Heart right ventricle (tissue), 16 donors: Measurements from ENCODE around the gene FMN2. TPM values are rescaled to one million over a fixed set of nuclear protein-coding genes. Genes with fewer than 3 reads are reported as not detected.

Experiments used
- ATAC-seq, 8 donors: fragments of 200-7000 bp; cut with Tn5 transposase; one replicate each; pipeline ENCODE4 v1.9.1; 2020; ENCODE audit warnings: mild to moderate bottlenecking in 8 of 8, moderate library complexity in 8 of 8, moderate number of reproducible peaks in 1 of 8
- DNase-seq, 2 donors: peaks; one replicate each; pipeline ENCODE4 v3.0.0-alpha.2; 2020
- H3K27ac ChIP-seq, 10 donors: fragments of 200-600 bp; sonication (generic) in 2 of 10; one replicate each; pipeline versions ENCODE4 v1.5.0 to v1.8.0; 2020 to 2022; ENCODE audit warnings: mild to moderate bottlenecking in 3 of 10
- H3K27me3 ChIP-seq, 7 donors: fragments of 200-600 bp; one replicate each; pipeline ENCODE4 v1.8.0; 2021 to 2022; ENCODE audit warnings: mild to moderate bottlenecking in 2 of 7
- H3K36me3 ChIP-seq, 9 donors: fragments of 200-600 bp; sonication (generic) in 1 of 9; one replicate each; pipeline versions ENCODE4 v1.5.0 to v1.8.0; 2020 to 2022; ENCODE audit warnings: mild to moderate bottlenecking in 2 of 9
- H3K4me1 ChIP-seq, 9 donors: fragments of 200-600 bp; sonication (generic) in 1 of 9; one replicate each; pipeline versions ENCODE4 v1.5.0 to v1.8.0; 2020 to 2022; ENCODE audit warnings: mild to moderate bottlenecking in 4 of 9
- H3K4me3 ChIP-seq, 10 donors: fragments of 200-600 bp; sonication (generic) in 2 of 10; one replicate each; pipeline versions ENCODE4 v1.5.0 to v1.8.0; 2020 to 2022; ENCODE audit warnings: mild to moderate bottlenecking in 7 of 10, moderate library complexity in 2 of 10
- H3K9me3 ChIP-seq, 11 donors: fragments of 200-600 bp in 10 of 11; sonication (generic) in 2 of 11; one replicate each; pipeline versions ENCODE4 v1.5.0 to v1.8.0; 2013 to 2022; ENCODE audit warnings: mild to moderate bottlenecking in 2 of 11, control low read depth in 1 of 11, moderate library complexity in 1 of 11
- CTCF ChIP-seq, 9 donors: fragments of 200-600 bp; sonication (generic) in 2 of 9; IDR thresholded peaks; one replicate each; pipeline versions ENCODE4 v1.5.0 to v1.8.0; 2021 to 2022; ENCODE audit warnings: antibody characterized with exemption in 9 of 9, mild to moderate bottlenecking in 5 of 9, moderate library complexity in 1 of 9
- WGBS, 2 donors: extraction: QIAGEN DNeasy Blood & Tissue Kit; methylation state at CpG; one replicate each; pipeline ENCODE4 v1.1.7; 2013; ENCODE audit warnings: inconsistent platforms in 1 of 2; 5-methylcytosine and 5-hydroxymethylcytosine counted together
- intact Hi-C, 10 donors: fragments of 100-400 bp; cut with DNase I; formaldehyde crosslinking; loops; one replicate each; pipeline versions ENCODE4 v1.11.1 to v1.14.2; 2022
- polyA plus RNA-seq, 2 donors: library from polyadenylated mRNA; stranded (reverse); fragments of 200-250 nt; gene quantifications; one replicate each; pipeline ENCODE4 v1.2.3, GENCODE V29; 2013
- total RNA-seq, 10 donors: library from RNA; stranded (reverse); fragmentation: NEBNext Ultra II Directional in 3 of 10; extraction: Animal tissue kit (Norgen Biotek cat#: 25700) in 3 of 10; gene quantifications; one replicate each; pipeline versions ENCODE4 v1.2.1 to v1.2.4, GENCODE V29; 2021 to 2023
- donor health status: Arrhythmogenic right ventricular cardiomyopathy.
- donor health status: ischemic (EF 13 %, LVEDD 7.1; RV severe dilation, severe dysfunction).
- donor health status: healthy with polysubstance abuse.
- donor health status: DM: no; HTN: yes; CAD: no.
- donor health status: DM: no; HTN: no; CAD: no.
- donor health status: ischemic (EF 25% LVEDD 6.9; RV normal size, moderate dysfunction).
- donor health status: ischemic (EF 25% LVEDD 5.7; RV mildly dilated, moderate dysfunction).
- donor health status: healthy.
- donor health status: DM: yes; HTN: yes; CAD: no.
- donor health status: Ischemic cardiomyopathy.
- donor health status: ischemic (EF 35%, LVEDD 5.7; RV mildly dilated, moderate dysfunction).
- donor health status: nonischemic (EF 11% LVEDD 7.7; RV severe dilation, severe dysfunction).
- donor health status: DM: yes; HTN: yes; CAD: no.
- donor health status: PGD.
- donor health status: ischemic (EF 29% LVEDD 5.4; RV normal size, mild dysfunction).
- donor health status: nonischemic (EF 23%, LVEDD 6.1; RV moderate dilation, normal function).

FMN2 gene
- total and polyA plus RNA-seq, 12 donors: 0.03 to 0.70 (median 0.12) TPM; not detected in 9

GRCh38 chr1:240094041-240094722, 2.5 kb downstream of the FMN2 start:
- Histone ChIP-seq H3K27ac (no peak overlapping the region), H3K4me1 (peaks cover 5 to 24% (median 18%) of the 10 kb centered on the region in 9 donors), H3K4me3 (no peak overlapping the region), H3K27me3 (peaks cover 26 to 96% (median 80%) of the 10 kb centered on the region in 7 donors), H3K9me3 (no peaks in the 10 kb centered on the region), H3K36me3 (no peaks in the 10 kb centered on the region)
- no peak for TF ChIP-seq CTCF (IDR thresholded peaks at IDR 0.05)
- DNase-seq: no peak
- WGBS, 2 donors: 89 to 90% methylated on average over 14 of the region's 14 CpGs
- no peak for ATAC-seq
- intact Hi-C loops: no loop called here

GRCh38 chr1:240096974-240097373, 5.3 kb downstream of the FMN2 start:
- no peak overlapping the region for H3K4me3 ChIP-seq
- 76 to 84% methylated on average over 4 of the region's 4 CpGs for WGBS, 2 donors
- TF ChIP-seq CTCF (IDR thresholded peaks at IDR 0.05): no peak
- peaks cover 20 to 91% (median 59%) of the 10 kb centered on the region in 7 donors for H3K27me3 ChIP-seq
- peaks cover 4 to 16% (median 14%) of the 10 kb centered on the region in 9 donors for H3K4me1 ChIP-seq
- H3K9me3 ChIP-seq: no peaks in the 10 kb centered on the region
- no peak overlapping the region for H3K27ac ChIP-seq
- intact Hi-C loops: no loop called here
- DNase-seq (no peak), ATAC-seq (no peak)
- no peaks in the 10 kb centered on the region for H3K36me3 ChIP-seq

- DNase-seq (no peak), ATAC-seq (no peak)
- Histone ChIP-seq H3K4me1 (peaks cover 0 to under 1% (median under 1%) of the 10 kb centered on the region in 9 donors), H3K4me3 (no peak overlapping the region), H3K27me3 (peaks cover 6 to 82% (median 44%) of the 10 kb centered on the region in 7 donors), H3K36me3 (no peaks in the 10 kb centered on the region), H3K27ac (no peak overlapping the region), H3K9me3 (no peaks in the 10 kb centered on the region)
- TF ChIP-seq CTCF (IDR thresholded peaks at IDR 0.05): no peak
- WGBS, 2 donors: 92% methylated on average over 6 of the region's 6 CpGs
- intact Hi-C loops: no loop called here
These were observed 6.9 kb downstream of the FMN2 start for GRCh38 chr1:240098534-240098933.

GRCh38 chr1:240099329-240099728, 7.6 kb downstream of the FMN2 start:
- Histone ChIP-seq H3K4me1 (no peaks in the 10 kb centered on the region), H3K27me3 (peaks cover under 1 to 76% (median 36%) of the 10 kb centered on the region in 7 donors), H3K27ac (no peak overlapping the region), H3K36me3 (no peaks in the 10 kb centered on the region), H3K9me3 (no peaks in the 10 kb centered on the region), H3K4me3 (no peak overlapping the region)
- DNase-seq (no peak), ATAC-seq (no peak)
- intact Hi-C loops: no loop called here
- 41 to 50% methylated on average over 5 of the region's 5 CpGs for WGBS, 2 donors
- TF ChIP-seq CTCF (IDR thresholded peaks at IDR 0.05): no peak
